Measurements from ENCODE around the gene SLC23A2.
"Not testable (repeated sequence)": the region's sequence is repeated elsewhere in the genome, so short reads cannot be mapped to it uniquely, and the experiment has no call there.

Gene SLC23A2

DNA sequence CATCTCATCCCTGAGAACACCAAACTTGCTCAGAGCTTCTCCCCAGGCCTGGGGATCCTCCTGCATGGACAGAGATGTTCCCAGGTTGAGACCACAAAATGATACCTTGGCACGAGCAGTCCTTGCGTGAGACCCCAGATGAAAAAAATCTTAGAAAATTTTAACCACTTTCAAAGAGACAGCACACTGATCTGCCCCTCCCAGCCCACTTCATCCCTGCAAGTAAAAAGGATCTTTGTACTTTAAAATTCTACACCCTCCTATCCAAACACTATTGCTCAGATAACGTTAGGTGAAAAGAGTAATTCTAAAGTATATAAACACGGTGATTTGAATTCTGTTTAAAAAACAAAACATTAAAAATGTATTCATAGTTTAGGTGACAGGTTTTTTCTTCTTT is 98.5 kb downstream of the SLC23A2 start:
- no peak for DNase-seq (ENCODE audit: low read depth)

DNA sequence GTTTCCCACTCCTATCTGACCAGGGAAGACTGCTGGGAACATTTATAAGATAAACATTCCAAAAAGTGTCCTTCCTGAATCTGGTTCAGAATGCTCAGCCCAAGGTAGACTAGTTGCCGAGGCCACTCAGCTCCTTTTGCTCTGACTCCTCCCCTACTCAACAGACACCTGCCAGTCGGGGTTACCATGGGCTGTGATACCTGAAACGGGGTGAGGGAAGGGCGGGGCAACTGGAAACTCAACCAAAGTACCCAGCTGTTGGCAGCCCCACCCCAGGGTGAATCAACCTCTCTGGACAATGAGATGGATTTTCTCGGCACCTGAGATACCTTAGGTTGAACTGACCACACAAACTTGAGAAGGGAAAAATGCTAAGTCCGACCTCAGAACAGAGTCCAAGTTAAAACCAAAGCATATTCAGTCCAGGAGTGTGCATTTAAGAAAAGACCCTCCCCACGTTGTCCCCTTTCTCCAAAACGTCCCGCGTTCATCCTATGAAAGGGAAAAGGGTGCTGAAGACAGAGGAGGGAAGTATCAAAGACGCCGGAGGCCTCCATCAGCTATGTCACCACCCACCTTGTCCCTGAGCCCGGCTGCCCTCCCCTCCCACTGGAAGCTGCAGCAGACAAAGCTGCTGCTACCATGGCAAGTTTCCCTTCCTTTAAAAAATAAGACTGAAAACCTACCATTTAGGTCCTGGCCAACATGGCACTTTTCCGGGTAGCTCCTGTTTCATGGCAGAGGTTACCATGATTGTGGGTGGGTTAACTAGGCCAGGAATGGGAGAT is 100.1 kb downstream of the SLC23A2 start:
- no peak for DNase-seq (ENCODE audit: low read depth)

- DNase-seq (ENCODE audit: low read depth) = no peak
These were observed 102.7 kb downstream of the SLC23A2 start for GRCh38 chr20:4898282-4899244.

- DNase-seq (ENCODE audit: low read depth) = no peak
These were observed 103.7 kb downstream of the SLC23A2 start for GRCh38 chr20:4897600-4897999.

DNA sequence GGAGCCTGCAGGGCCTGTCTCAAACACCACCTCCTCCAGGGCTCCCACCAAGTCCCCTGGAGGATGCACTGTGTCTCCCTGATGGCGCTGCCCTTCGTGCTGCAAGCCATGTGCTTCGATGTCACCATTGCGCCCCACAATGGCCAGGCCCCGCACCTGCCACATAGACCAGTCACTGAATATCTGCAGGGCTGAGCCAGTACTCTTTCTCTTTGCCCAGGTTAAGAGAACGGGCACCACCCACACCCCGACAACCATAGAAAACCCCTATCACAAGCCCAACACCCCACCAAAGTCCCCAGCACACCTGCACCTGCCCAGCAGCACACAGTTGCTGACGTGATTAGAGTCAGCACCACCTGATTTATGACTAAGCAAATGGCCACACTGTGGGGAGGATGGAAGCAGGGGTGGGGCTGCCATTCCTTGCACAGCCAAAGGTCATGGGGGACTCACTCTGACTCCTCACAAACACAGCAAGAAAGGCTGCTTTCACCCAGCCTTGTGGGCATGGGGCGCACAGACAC is 104.3 kb downstream of the SLC23A2 start:
- DNase-seq (ENCODE audit: low read depth) = no peak

- DNase-seq (ENCODE audit: low read depth) = no peak
These were observed 105.1 kb downstream of the SLC23A2 start for GRCh38 chr20:4896119-4896702.

GRCh38 chr20:4894981-4895381 is 106.3 kb downstream of the SLC23A2 start:
- no peak for DNase-seq (ENCODE audit: low read depth)

- DNase-seq (ENCODE audit: low read depth) = no peak
These were observed 106.9 kb downstream of the SLC23A2 start for GRCh38 chr20:4894409-4894808.

GRCh38 chr20:4893709-4894108 is 107.6 kb downstream of the SLC23A2 start:
- DNase-seq (ENCODE audit: low read depth) = no peak

GRCh38 chr20:4891997-4892396 is 109.3 kb downstream of the SLC23A2 start:
- DNase-seq (ENCODE audit: low read depth) = no peak

- no peak for DNase-seq (ENCODE audit: low read depth)
These were observed 110.0 kb downstream of the SLC23A2 start for GRCh38 chr20:4891190-4891763.

DNA sequence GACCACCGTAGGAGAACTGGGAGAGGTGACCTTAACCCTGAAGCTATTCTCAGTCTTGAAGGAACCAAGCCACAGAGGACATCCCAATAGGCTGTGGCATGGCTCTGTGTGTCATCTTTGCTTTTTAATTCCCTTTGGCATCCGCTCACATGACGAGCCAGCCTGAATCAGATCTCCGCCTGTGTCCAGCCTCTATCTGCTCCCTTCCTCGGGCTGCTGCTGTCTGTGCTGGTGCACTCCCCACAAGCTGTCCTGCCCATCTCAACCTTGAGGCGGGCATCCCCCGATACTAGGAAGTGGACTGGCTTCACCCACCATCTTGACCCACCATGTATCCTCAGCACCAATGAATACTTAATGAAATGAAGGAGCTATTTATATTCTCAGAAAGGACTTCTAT is 111.9 kb downstream of the SLC23A2 start:
- DNase-seq (ENCODE audit: low read depth) = no peak

- no peak for DNase-seq (ENCODE audit: low read depth)
These were observed 113.7 kb downstream of the SLC23A2 start for GRCh38 chr20:4887586-4887985.

DNA sequence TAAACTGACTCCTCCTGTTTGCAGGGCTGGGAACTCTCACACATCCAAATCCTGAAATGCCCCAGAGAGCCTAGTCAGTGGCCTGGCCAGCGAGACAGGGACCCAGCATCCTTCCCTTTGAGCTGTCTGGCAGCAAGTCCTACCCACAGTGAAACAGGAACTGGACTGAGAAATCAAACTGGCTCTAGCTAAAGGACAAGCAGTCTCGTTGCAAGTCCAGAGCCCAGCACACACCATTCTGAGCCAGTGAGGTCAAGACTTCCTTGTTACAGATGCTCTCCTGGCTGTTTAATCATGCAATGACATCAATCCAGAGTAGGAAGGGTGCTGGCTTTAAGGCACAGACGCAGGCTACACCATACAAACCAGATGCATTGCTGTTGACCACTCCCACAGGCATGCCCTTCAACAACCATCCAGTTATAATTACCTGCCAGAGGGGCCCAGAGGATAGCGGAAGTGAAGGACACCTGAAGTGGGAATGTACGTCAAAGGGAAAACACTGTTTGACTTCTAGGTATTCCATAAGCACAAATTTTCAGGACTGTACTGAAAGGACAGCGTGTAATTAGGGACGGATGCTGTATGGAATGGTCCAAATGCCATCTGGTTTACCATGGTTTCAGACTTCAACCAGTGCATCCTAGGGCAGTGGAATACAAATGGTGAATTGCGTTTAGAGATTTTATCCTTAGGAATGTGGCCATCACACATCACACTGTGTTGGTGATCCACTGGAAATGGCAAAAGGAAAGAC is 114.4 kb downstream of the SLC23A2 start:
- DNase-seq (ENCODE audit: low read depth) = no peak

DNA sequence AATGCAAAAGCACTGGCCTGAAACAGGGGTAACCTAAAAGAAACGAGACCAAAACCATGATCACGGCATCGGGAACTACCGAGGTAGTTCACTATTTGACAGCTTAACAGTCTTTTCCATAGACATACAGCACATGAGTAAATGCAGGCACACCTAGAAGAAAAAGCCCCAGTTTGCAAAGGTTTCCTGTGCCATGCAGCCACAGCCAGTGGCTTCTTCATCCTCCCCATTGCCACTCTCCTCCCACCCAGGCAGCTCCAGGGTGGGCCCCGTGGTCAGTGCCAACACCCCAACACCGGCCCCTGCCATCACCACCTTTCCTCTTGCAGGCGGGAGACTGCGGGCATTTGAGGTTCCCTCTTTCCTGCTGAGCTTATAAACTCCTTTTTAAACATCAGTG is 115.4 kb downstream of the SLC23A2 start:
- DNase-seq (ENCODE audit: low read depth) = no peak

DNA sequence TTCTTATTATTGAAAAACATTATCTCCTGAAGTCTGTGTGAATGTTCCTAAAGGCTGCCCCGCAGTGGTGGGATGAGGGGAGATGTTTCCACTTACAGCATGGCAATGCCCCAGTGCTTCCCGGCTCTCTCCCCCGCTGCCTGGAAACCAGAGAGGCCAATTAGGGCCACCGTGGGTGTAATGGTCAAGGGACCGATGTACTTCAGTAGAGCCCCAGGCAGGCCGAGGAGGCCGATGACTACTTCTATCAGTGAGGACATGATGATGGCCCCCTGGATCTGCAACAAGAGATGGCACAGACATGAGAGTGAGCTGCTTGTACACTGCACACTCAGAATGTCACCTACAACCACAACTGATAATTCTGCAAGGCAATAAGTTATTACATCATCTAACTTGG is 117.8 kb downstream of the SLC23A2 start:
- no peak for DNase-seq (ENCODE audit: low read depth)

DNA sequence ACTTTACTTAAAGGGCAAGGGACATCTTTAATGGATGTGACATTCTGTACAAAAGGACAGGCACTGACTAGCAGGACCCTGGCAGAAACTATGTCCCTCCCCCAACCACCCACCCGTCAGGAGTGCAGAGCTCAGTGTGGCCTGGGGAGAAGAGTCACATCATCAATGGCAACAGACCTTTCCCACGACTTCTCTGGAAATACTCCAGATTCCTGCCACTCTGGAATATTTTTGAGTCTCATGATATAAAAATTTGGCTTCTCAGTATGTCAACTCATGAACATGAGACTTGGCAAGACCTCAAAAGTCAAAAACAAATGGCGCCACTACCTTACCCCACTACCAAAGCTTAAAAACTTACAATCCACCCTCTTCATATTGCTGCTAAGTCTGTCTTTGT is 118.3 kb downstream of the SLC23A2 start:
- DNase-seq (ENCODE audit: low read depth) = no peak

DNA sequence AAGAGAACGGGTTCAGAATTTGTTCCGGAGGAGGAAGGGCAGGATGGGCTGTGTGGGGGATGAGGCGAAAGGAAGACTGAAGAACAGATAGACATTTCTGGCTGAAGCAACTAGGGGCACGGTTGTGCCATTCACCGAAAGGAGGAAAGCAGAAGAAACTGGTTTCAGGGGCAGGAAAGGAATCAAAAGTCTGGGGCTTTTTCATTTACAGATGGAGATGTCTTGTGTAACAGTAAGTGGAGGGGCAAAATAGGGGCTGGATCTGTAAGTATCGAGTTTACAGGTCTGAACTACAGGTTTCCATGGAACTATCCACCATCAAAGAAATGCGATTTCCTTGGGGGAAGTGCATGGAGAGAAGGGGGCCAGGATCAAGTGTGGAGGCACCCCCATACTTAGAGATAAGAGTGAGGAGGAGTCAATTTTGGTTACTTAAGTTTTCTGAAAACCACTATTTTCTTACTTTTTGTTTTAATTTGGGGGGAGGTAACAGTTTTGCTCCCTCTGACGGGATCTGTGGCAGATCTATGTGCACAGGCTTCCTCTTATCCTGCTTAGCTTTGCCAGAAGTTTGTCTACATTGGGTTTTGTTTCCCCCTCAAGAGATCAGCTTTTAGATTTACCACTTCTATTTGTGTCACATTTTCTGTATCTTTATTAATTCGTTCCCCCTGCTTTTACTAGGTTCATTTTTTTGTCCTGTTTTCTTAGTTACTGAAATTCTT is 120.1 kb downstream of the SLC23A2 start:
- DNase-seq (ENCODE audit: low read depth) = no peak

- no peak for DNase-seq (ENCODE audit: low read depth)
These were observed 121.3 kb downstream of the SLC23A2 start for GRCh38 chr20:4880051-4880450.

- not testable (repeated sequence) for DNase-seq (ENCODE audit: low read depth)
These were observed 123.2 kb downstream of the SLC23A2 start for GRCh38 chr20:4878099-4878498.

- DNase-seq (ENCODE audit: low read depth) = no peak
These were observed 124.6 kb downstream of the SLC23A2 start for GRCh38 chr20:4876731-4877130.

All from activated gamma-delta T cell treated with anti-CD3 and anti-CD28 coated beads, Interleukin-2, amount 50 U/mL, for 16 hours (primary cell).